Measurements from ENCODE around the gene IGFBP7. TPM values are rescaled to one million over a fixed set of nuclear protein-coding genes. Genes with fewer than 3 reads are reported as not detected.

Gene IGFBP7
- total RNA-seq, 1 donor from 2014 or later, result 1,471 TPM

DNA sequence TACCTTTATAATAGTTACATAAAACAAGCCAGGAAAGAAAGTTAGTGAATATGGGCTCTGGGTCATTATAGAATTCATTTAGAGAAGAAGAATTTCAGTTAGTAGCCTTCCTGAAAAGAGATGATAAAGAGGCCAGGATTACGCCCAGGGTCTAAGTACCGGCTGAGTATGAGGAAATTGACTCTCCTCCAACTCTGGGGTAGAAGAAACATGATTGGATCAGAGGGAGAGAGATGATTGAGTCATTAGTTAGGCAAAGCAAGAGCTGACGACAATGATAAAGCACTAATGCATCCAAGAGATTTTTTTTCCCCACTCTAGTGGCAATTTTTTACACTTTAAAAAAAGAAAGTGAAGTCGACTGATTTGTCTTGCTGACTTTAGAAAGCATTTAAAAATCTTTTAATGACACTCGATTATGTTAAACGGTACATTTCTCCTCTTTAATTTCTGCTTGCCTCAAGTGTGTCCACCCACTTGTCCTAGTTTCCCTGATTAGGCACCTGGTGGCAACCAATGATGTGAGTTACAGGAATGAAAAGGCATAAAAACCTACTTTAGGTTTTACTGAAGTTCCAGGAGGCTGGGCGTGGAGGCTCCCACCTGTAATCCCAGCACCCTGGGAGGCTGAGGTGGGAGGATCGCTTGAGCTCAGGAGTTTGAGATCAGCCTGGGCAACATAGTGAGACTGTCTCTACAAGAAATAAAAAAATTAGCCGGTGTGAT is 37.3 kb upstream of the IGFBP7 start:
- H3K4me3 ChIP-seq (ENCODE audit: low read depth, low read length), result no peak overlapping the region

GRCh38 chr4:57146444-57146843 is 36.3 kb upstream of the IGFBP7 start:
- H3K4me3 ChIP-seq (ENCODE audit: low read depth, low read length), result no peak overlapping the region
- no peak for DNase-seq (ENCODE audit: low read depth)
- TF ChIP-seq, protein P1, sequence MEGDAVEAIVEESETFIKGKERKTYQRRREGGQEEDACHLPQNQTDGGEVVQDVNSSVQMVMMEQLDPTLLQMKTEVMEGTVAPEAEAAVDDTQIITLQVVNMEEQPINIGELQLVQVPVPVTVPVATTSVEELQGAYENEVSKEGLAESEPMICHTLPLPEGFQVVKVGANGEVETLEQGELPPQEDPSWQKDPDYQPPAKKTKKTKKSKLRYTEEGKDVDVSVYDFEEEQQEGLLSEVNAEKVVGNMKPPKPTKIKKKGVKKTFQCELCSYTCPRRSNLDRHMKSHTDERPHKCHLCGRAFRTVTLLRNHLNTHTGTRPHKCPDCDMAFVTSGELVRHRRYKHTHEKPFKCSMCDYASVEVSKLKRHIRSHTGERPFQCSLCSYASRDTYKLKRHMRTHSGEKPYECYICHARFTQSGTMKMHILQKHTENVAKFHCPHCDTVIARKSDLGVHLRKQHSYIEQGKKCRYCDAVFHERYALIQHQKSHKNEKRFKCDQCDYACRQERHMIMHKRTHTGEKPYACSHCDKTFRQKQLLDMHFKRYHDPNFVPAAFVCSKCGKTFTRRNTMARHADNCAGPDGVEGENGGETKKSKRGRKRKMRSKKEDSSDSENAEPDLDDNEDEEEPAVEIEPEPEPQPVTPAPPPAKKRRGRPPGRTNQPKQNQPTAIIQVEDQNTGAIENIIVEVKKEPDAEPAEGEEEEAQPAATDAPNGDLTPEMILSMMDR (conservative IDR thresholded peaks at IDR 0.05; ENCODE audit: low read depth, low read length), result no peak

More for the DNA sequence above, 37.3 kb upstream of the IGFBP7 start:
- DNase-seq (ENCODE audit: low read depth), result no peak
- TF ChIP-seq, protein P1 (conservative IDR thresholded peaks at IDR 0.05; ENCODE audit: low read depth, low read length), result no peak

DNA sequence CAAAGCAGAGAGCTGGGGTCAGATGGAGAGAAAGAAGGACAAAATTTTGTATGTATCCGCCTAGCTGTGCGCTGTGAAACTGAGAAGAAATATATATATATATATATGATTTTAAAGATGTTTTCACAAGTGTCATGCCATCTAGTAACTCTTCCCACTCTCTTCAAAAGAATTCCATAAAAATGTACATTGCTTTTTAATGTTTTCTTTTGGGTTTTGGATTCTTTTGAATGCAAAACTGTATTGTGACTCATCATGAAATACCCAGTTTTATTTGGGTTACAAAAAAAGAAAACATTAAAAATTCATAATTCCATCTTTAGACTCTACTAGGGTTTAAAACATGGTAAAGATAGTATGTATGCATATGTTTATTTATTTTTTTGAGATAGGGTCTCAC is 34.3 kb upstream of the IGFBP7 start:
- TF ChIP-seq, protein P1 (conservative IDR thresholded peaks at IDR 0.05; ENCODE audit: low read depth, low read length), result no peak
- no peak overlapping the region for H3K4me3 ChIP-seq (ENCODE audit: low read depth, low read length)
- DNase-seq (ENCODE audit: low read depth), result no peak

- TF ChIP-seq, protein P1 (conservative IDR thresholded peaks at IDR 0.05; ENCODE audit: low read depth, low read length), result no peak
Observed at GRCh38 chr4:57139783-57140182, 29.6 kb upstream of the IGFBP7 start.

DNA sequence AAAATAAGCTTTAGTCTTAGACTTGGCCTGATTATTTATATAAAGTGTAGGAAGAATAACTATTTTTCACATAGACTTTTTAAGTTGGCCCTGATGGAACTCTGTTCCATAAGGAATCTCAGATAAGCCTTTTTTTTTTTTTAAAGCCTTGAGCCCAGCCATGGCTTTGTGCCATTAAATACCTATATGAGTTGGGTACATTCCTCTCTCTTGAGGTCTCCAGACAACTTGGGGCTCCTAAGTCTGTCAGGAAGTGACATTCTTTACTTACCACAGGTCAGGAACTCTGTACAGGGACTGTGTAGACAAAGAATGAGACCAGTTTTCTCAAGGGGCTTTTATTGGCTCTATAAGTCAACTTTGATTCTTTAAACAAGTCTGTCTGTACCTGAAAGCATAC is 27.1 kb upstream of the IGFBP7 start:
- TF ChIP-seq, protein P1 (conservative IDR thresholded peaks at IDR 0.05; ENCODE audit: low read depth, low read length), result no peak
- H3K4me3 ChIP-seq (ENCODE audit: low read depth, low read length), result no peak overlapping the region
- DNase-seq (ENCODE audit: low read depth), result no peak

More at GRCh38 chr4:57139783-57140182, 29.6 kb upstream of the IGFBP7 start:
- no peak for DNase-seq (ENCODE audit: low read depth)
- H3K4me3 ChIP-seq (ENCODE audit: low read depth, low read length), result no peak overlapping the region

DNA sequence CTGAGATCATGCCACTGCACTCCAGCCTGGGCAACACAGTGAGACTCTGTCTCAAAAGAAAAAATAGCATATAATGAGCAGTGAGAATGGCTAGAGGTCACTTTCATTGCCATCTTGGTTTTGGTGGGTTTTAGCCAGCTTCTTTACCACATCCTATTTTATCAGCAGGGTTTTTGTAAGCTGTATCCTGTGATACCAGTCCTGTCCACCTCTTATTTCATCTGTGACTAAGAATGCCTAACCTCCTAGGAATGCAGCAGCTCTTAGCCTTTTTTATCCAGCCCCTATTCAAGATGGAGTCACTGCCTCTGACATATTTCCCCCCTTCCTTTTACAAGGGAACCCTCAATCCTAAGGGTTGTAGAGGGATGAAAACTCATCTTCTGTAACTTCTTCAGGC is 26.1 kb upstream of the IGFBP7 start:
- DNase-seq (ENCODE audit: low read depth), result no peak
- TF ChIP-seq, protein P1 (conservative IDR thresholded peaks at IDR 0.05; ENCODE audit: low read depth, low read length), result no peak
- H3K4me3 ChIP-seq (ENCODE audit: low read depth, low read length), result no peak overlapping the region

GRCh38 chr4:57132743-57133137 is 22.6 kb upstream of the IGFBP7 start:
- peak; percentile 30 for DNase-seq (ENCODE audit: low read depth)
- TF ChIP-seq, protein P1 (conservative IDR thresholded peaks at IDR 0.05; ENCODE audit: low read depth, low read length), result no peak
- no peak overlapping the region for H3K4me3 ChIP-seq (ENCODE audit: low read depth, low read length)

Data from epithelial cell of proximal tubule (primary cell).